ENCODE data around the gene DR1. TPM values are rescaled to one million over a fixed set of nuclear protein-coding genes. Genes with fewer than 3 reads are reported as not detected.

Gene DR1
- polyA plus RNA-seq, 3 donors: 13.5 to 61.8 (median 61.0) TPM

DNA sequence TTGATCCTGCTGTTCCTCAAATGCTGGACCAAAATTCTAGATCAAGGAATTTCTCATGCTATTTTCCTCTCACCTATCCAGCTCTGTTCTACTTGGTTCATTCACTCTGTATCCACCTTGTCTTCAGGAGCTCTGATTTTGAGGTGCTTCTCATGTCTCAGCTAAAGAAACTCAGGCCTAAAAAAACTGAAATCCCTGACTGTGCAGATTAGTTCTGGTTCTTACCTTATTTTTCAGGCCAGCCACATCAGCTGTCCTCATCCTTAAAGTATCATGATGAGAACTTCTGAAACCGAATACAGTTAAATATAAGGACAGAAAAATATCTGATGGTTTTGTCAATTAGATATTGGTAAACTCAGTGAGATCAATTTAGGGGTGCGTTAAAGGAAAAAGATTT is 27.8 kb upstream of the DR1 start:
- peaks cover 14% of the 10 kb centered on the region for H3K4me1 Mint-ChIP-seq
- peak overlapping the region in 1 of 7 donors; percentile 19 for H3K27ac Mint-ChIP-seq
- 100% methylated on average over 1 of the region's 2 CpGs for WGBS (ENCODE audit: insufficient coverage)
- intact Hi-C loops (cut with micrococcal nuclease): no loop called here
- Histone ChIP-seq H3K9ac (ENCODE audit: insufficient read depth, low read length, poor library complexity, severe bottlenecking) (no peak overlapping the region), H3K4me1 (ENCODE audit: control insufficient read depth in 1 of 2, insufficient read depth in 2 of 2, low read length in 2 of 2) (peaks cover 12 to 13% of the 10 kb centered on the region in 2 donors), H3K27ac (ENCODE audit: low read depth in 1 of 2, low read length in 2 of 2) (no peak overlapping the region), H3K4me3 (replicated peaks in 1 of 3; ENCODE audit: low read depth in 2 of 3, low read length in 3 of 3) (no peak overlapping the region), H3K4me2 (replicated peaks; ENCODE audit: extremely low read depth, low read length, poor library complexity, severe bottlenecking) (no peak overlapping the region), H3K9me3 (replicated peaks in 1 of 2; ENCODE audit: control insufficient read depth in 1 of 2, insufficient read depth in 1 of 2, low read length in 2 of 2) (no peaks in the 10 kb centered on the region), H3K79me2 (ENCODE audit: insufficient read depth, low read length) (no peaks in the 10 kb centered on the region), H3K27me3 (ENCODE audit: control insufficient read depth in 2 of 2, insufficient read depth in 2 of 2, low read length in 2 of 2) (no peaks in the 10 kb centered on the region), H2AFZ (ENCODE audit: insufficient read depth, low read depth, low read length, poor library complexity, severe bottlenecking) (no peak overlapping the region), H3K36me3 (replicated peaks in 1 of 2; ENCODE audit: control insufficient read depth in 1 of 2, insufficient read depth in 2 of 2, low read length in 2 of 2) (no peaks in the 10 kb centered on the region), H4K20me1 (ENCODE audit: insufficient read depth, low read length) (no peaks in the 10 kb centered on the region)
- H3K27me3 Mint-ChIP-seq (ENCODE audit: low read depth in 3 of 3): peaks cover 0 to 4% (median 0%) of the 10 kb centered on the region in 3 donors
- no peak for DNase-seq
- no peaks in the 10 kb centered on the region for H3K9me3 Mint-ChIP-seq
- peaks cover 3 to 4% of the 10 kb centered on the region in 2 donors for H3K36me3 Mint-ChIP-seq
- no peak overlapping the region for H3K4me3 Mint-ChIP-seq
- TF ChIP-seq, protein P1, sequence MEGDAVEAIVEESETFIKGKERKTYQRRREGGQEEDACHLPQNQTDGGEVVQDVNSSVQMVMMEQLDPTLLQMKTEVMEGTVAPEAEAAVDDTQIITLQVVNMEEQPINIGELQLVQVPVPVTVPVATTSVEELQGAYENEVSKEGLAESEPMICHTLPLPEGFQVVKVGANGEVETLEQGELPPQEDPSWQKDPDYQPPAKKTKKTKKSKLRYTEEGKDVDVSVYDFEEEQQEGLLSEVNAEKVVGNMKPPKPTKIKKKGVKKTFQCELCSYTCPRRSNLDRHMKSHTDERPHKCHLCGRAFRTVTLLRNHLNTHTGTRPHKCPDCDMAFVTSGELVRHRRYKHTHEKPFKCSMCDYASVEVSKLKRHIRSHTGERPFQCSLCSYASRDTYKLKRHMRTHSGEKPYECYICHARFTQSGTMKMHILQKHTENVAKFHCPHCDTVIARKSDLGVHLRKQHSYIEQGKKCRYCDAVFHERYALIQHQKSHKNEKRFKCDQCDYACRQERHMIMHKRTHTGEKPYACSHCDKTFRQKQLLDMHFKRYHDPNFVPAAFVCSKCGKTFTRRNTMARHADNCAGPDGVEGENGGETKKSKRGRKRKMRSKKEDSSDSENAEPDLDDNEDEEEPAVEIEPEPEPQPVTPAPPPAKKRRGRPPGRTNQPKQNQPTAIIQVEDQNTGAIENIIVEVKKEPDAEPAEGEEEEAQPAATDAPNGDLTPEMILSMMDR (IDR thresholded peaks at IDR 0.05): no peak

DNA sequence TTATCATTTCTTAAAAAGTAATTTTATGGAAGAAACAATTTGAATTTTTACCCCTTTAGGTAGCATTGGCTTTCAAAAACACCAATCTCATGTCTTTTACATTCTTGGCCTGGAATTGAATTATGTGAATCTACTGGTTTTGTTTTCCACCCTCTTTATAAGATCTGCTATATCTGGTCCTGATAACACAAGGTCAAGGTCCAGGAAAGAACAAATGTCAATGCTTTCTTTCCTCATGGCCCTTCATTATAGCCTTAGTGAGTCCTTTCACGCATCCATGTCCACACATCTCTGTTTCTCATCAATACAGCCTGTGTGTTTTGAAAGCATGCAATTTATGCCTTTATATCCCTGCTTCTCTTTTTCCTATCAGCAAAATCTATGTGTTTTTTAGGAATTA is 24.0 kb upstream of the DR1 start:
- no CpG with 5 or more reads among the region's 1 CpG for WGBS (ENCODE audit: insufficient coverage)
- Histone ChIP-seq H2AFZ (ENCODE audit: insufficient read depth, low read depth, low read length, poor library complexity, severe bottlenecking) (no peak overlapping the region), H3K27me3 (ENCODE audit: control insufficient read depth in 2 of 2, insufficient read depth in 2 of 2, low read length in 2 of 2) (no peaks in the 10 kb centered on the region), H3K9me3 (replicated peaks in 1 of 2; ENCODE audit: control insufficient read depth in 1 of 2, insufficient read depth in 1 of 2, low read length in 2 of 2) (no peaks in the 10 kb centered on the region), H3K4me2 (replicated peaks; ENCODE audit: extremely low read depth, low read length, poor library complexity, severe bottlenecking) (no peak overlapping the region), H3K9ac (ENCODE audit: insufficient read depth, low read length, poor library complexity, severe bottlenecking) (no peak overlapping the region), H3K79me2 (ENCODE audit: insufficient read depth, low read length) (no peaks in the 10 kb centered on the region), H3K27ac (ENCODE audit: low read depth in 1 of 2, low read length in 2 of 2) (no peak overlapping the region), H3K4me3 (replicated peaks in 1 of 3; ENCODE audit: low read depth in 2 of 3, low read length in 3 of 3) (no peak overlapping the region), H4K20me1 (ENCODE audit: insufficient read depth, low read length) (no peaks in the 10 kb centered on the region), H3K36me3 (replicated peaks in 1 of 2; ENCODE audit: control insufficient read depth in 1 of 2, insufficient read depth in 2 of 2, low read length in 2 of 2) (no peaks in the 10 kb centered on the region), H3K4me1 (ENCODE audit: control insufficient read depth in 1 of 2, insufficient read depth in 2 of 2, low read length in 2 of 2) (peaks cover 11 to 12% of the 10 kb centered on the region in 2 donors)
- H3K4me3 Mint-ChIP-seq: no peak overlapping the region
- peaks cover 0 to 10% of the 10 kb centered on the region in 2 donors for H3K36me3 Mint-ChIP-seq
- intact Hi-C loops (cut with micrococcal nuclease): no loop called here
- peaks cover 12% of the 10 kb centered on the region for H3K4me1 Mint-ChIP-seq
- peaks cover 0 to 4% (median 0%) of the 10 kb centered on the region in 3 donors for H3K27me3 Mint-ChIP-seq (ENCODE audit: low read depth in 3 of 3)
- TF ChIP-seq, protein P1 (IDR thresholded peaks at IDR 0.05): no peak
- no peak overlapping the region for H3K27ac Mint-ChIP-seq
- no peaks in the 10 kb centered on the region for H3K9me3 Mint-ChIP-seq
- DNase-seq: no peak
